Motor neuron (in vitro differentiated cells): ENCODE measurements around the gene THPO. TPM values are rescaled to one million over a fixed set of nuclear protein-coding genes. Genes with fewer than 3 reads are reported as not detected.
A peak's percentile ranks its signal among the peaks of the same experiment; 100 is the strongest.

Source experiments
- ATAC-seq, 8 experiments: fragments of 200-7000 bp; cut with Tn5 transposase; replicated peaks in 6 of 8; 2 replicates each; pipeline ENCODE4 v1.8.0; 2021; ENCODE audit warnings: mild to moderate bottlenecking in 8 of 8, moderate library complexity in 8 of 8
- H3K27ac ChIP-seq, 2 donors: fragments of 250-450 bp; sonication (Bioruptor Pico); 2 replicates each; pipeline ENCODE4 v1.9.0; 2021; ENCODE audit warnings: antibody characterized with exemption in 2 of 2, mild to moderate bottlenecking in 2 of 2, moderate library complexity in 1 of 2
- H3K4me1 ChIP-seq, 2 donors: fragments of 250-450 bp; sonication (Bioruptor Pico); replicated peaks in 1 of 2; 2 replicates each; pipeline ENCODE4 v1.6.1; 2021; ENCODE audit warnings: antibody characterized with exemption in 2 of 2, mild to moderate bottlenecking in 2 of 2, moderate library complexity in 1 of 2
- H3K4me3 ChIP-seq, 5 donors: fragments of 250-450 bp; sonication (Bioruptor Pico); 2 replicates each; pipeline ENCODE4 v1.9.0; 2021; ENCODE audit warnings: antibody characterized with exemption in 5 of 5, mild to moderate bottlenecking in 5 of 5, moderate library complexity in 4 of 5
- WGBS, 10 experiments: fragments of 450-650 bp; shearing (Covaris generic); methylation state at CpG; one replicate each; pipeline ENCODE4 v1.0.0; 2022; 5-methylcytosine and 5-hydroxymethylcytosine counted together
- in situ Hi-C, 9 experiments: fragments of 400-800 bp; cut with MboI; loops; one replicate each; pipeline ENCODE4 v1.15.0; 2021; ENCODE audit warnings: low sequenced_read_pairs in 9 of 9, low pct_unique_long_range_greater_than_20kb in 2 of 9; ENCODE audit not compliant: unreplicated experiment in 9 of 9
- total RNA-seq, 8 experiments: library from RNA; unstranded; fragments of 300-600 nt; gene quantifications; 2 replicates each; pipeline versions ENCODE4 v1.2.3 to v1.2.4, GENCODE V29; 2022

Gene THPO
- total RNA-seq, 8 experiments from 2014 or later, result 0.22 to 1.4 (median 0.53) TPM

DNA sequence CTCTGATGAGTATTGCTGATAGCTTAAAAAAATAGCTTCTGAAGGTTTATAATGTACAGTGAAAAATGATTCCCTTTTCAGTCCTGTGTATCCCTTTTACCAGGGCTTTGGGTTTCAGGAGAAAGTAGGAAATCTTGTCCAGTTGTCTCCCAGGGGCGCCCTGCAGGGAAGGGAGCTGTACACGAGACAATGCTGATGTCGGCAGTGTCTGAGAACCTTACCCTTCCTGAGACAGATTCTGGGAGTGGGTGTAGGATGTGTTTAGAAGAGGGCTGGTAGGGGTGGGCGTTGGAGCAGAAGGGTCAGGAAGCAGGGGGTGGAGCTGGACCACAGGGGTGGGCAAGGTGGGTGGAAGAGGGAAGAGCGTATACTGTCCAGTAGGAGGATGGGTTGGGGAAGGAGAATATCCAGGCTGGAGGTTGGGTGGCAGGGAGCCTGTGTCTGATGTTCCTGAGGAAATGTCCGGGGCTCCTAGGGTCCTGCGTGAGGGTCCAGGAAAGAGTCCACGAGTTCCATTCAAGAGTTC lies 5.6 kb downstream of the THPO start:
- in situ Hi-C loops, result loop anchor here in 7 of 9 experiments (10.0 to 25.0 kb wide), 5 partner anchors 162 to 415 kb away; no protein-coding TSS in a partner anchor
- ATAC-seq, result peak in 2 of 8 experiments; percentile 11 to 13
- Histone ChIP-seq H3K27ac (no peak overlapping the region), H3K4me1 (peaks cover 8 to 11% of the 10 kb centered on the region in 2 donors), H3K4me3 (no peak overlapping the region)
- 56 to 100% (median 76%) methylated on average over 1 to 4 of the region's 8 CpGs; no CpG with 5 or more reads in 5 of the 10 experiments for WGBS, 10 experiments

DNA sequence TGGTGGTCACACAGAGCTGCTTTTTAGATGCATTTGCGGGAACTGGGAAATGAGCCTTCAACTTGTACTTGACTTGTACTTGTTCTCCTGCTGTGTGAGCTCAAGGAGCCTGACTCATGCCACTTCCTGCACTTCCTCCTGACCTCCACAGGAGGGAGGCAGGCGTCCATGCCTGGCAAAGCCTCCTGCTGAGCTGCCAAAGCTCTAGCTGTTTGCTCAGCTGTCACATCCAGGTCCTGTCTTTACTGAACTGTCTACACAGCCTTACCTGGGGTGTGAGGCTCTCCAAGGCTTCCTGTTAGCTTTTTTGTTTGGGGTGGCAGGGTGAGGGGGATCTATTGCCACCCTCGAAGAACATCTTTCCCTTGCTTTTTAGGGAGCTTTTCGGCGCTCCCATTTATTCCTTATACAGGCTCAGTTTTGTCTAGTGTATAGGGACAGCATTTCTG lies 6.4 kb downstream of the THPO start:
- peak; percentile 39 to 98 (median 95) for ATAC-seq
- no peak overlapping the region for H3K4me3 ChIP-seq
- WGBS, 10 experiments, result 0 to 67% (median 44%) methylated on average over 1 to 5 of the region's 5 CpGs
- H3K27ac ChIP-seq, result no peak overlapping the region
- in situ Hi-C loops, result loop anchor here in 7 of 9 experiments (10.0 to 25.0 kb wide), 5 partner anchors 163 to 416 kb away; no protein-coding TSS in a partner anchor
- peaks cover 7% of the 10 kb centered on the region in 2 donors for H3K4me1 ChIP-seq

DNA sequence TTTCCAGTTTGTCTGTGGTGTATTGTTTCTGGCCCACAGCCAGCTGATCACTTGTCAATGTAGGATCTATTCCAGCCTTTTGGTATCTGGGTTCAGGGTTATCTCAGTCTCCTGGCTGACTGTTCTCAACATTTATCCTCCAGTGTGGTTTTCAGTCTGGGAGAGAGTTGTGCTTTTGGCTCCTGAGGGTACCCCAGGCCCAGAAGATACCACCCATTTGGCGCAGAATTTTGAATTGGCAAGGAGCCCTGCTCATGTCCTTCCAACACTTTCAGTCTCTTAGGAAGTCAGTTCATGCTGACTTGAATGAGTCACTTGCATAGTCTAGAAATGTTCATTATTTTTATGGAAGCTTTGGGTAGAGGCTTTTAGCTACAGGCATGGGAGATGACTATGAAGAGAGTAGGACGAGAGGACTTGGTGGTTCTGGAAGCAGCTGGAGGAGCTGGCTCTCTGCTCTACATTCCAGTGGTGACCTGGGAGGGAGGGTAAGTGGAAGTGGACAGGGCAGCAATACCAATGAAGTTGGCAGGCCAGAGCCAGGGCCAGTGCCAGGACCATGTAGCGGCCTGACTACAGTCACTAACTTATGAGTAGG lies 9.3 kb downstream of the THPO start:
- H3K4me3 ChIP-seq, result no peak overlapping the region
- H3K27ac ChIP-seq, result no peak overlapping the region
- peak in 2 of 8 experiments; percentile 53 to 61 for ATAC-seq
- WGBS, 10 experiments, result 13 to 100% (median 94%) methylated on average over 1 to 3 of the region's 3 CpGs; no CpG with 5 or more reads in 3 of the 10 experiments
- peaks cover 16 to 17% of the 10 kb centered on the region in 2 donors for H3K4me1 ChIP-seq
- in situ Hi-C loops, result loop anchor here in 5 of 9 experiments (25.0 kb wide), 3 partner anchors 169 to 419 kb away; no protein-coding TSS in a partner anchor

DNA sequence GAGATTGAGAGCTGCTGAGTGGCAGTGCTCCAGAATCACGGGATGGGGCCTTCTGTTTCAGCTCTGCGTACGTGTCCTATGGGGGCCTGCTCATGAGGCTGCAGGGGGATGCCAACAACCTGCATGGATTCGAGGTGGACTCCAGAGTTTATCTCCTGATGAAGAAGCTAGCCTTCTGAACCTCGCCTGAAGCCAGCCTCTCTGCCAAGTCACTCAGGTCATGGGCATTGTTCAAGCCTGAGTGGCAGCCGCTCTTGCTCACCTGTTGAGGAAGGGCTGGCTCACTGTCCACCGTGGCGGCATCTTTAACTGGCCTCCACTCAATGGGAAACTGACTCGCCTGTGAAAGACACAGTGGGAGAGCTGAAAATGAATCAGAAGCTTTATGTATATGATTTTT lies 9.9 kb downstream of the THPO start:
- ATAC-seq, result peak in 1 of 8 experiments; percentile 0

GRCh38 chr3:184366619-184367289 lies 11.3 kb downstream of the THPO start:
- Histone ChIP-seq H3K27ac (no peak overlapping the region), H3K4me3 (no peak overlapping the region), H3K4me1 (peaks cover 11% of the 10 kb centered on the region in 2 donors)
- 0 to 100% (median 91%) methylated on average over 1 to 5 of the region's 5 CpGs; no CpG with 5 or more reads in 4 of the 10 experiments for WGBS, 10 experiments
- in situ Hi-C loops, result loop anchor here in 5 of 9 experiments (25.0 kb wide), 3 partner anchors 171 to 421 kb away; no protein-coding TSS in a partner anchor
- no peak for ATAC-seq

More for the DNA sequence above, 9.9 kb downstream of the THPO start:
- H3K4me1 ChIP-seq, result peaks cover 16 to 17% of the 10 kb centered on the region in 2 donors
- H3K4me3 ChIP-seq, result no peak overlapping the region
- 40 to 90% (median 80%) methylated on average over 1 to 7 of the region's 9 CpGs; no CpG with 5 or more reads in 5 of the 10 experiments for WGBS, 10 experiments
- in situ Hi-C loops, result loop anchor here in 5 of 9 experiments (25.0 kb wide), 3 partner anchors 169 to 419 kb away; no protein-coding TSS in a partner anchor
- no peak overlapping the region for H3K27ac ChIP-seq

GRCh38 chr3:184362668-184363546 lies 15.1 kb downstream of the THPO start:
- peak; percentile 62 to 81 (median 78) for ATAC-seq
- in situ Hi-C loops, result loop anchor here in 5 of 9 experiments (25.0 kb wide), 3 partner anchors 174 to 424 kb away; no protein-coding TSS in a partner anchor
- peak overlapping the region; percentile 56 to 78 (median 67) for H3K4me3 ChIP-seq
- peaks cover 23 to 30% of the 10 kb centered on the region in 2 donors for H3K4me1 ChIP-seq
- 0 to 3% (median 0%) methylated on average over 3 to 23 of the region's 68 CpGs; no CpG with 5 or more reads in 6 of the 10 experiments for WGBS, 10 experiments
- H3K27ac ChIP-seq, result peak overlapping the region; percentile 99 to 100

- in situ Hi-C loops, result loop anchor here in 5 of 9 experiments (25.0 kb wide), 3 partner anchors 175 to 425 kb away; no protein-coding TSS in a partner anchor
- H3K27ac ChIP-seq, result peak overlapping the region; percentile 99 to 100
- peak; percentile 9 to 36 (median 25) for ATAC-seq
- peak overlapping the region; percentile 56 to 78 (median 67) for H3K4me3 ChIP-seq
- 0% methylated on average over 4 of the region's 38 CpGs; no CpG with 5 or more reads in 9 of the 10 experiments for WGBS, 10 experiments
- peaks cover 23 to 30% of the 10 kb centered on the region in 2 donors for H3K4me1 ChIP-seq
These were observed 15.9 kb downstream of the THPO start for GRCh38 chr3:184361932-184362667.

DNA sequence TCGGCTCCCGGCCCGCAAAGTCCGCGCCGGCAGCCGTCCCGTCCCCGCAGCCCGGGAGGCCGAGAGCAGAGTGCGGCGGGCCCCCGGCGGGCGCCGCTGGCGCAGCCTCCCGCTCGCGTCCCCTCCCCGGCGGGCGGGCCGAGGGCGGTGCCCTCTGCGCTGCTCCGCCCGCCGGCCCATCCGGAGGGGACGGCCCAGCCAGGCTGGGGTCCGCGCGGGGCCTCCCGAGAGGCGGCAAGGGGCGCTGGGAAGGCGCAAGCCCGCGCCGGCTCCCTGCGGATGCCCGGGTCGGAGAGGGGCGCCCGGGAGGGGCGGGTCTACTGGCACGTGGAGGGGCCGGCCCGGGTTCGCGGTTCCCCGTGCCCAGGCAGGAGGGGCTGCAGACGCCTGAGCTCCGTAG lies 16.5 kb downstream of the THPO start, which contains the start of the genes CLCN2 and POLR2H:
TSS of gene CLCN2 (minus strand) at position 74 of the 400 bp plus-strand sequence. CDS start 126 bp downstream, outside the sequence.
TSS of gene POLR2H (plus strand) at position 179 of the 400 bp plus-strand sequence. CDS start 1,783 bp downstream, outside the sequence.
- peak within 1 kb of the TSS; percentile 99 to 100 for H3K27ac ChIP-seq

DNA sequence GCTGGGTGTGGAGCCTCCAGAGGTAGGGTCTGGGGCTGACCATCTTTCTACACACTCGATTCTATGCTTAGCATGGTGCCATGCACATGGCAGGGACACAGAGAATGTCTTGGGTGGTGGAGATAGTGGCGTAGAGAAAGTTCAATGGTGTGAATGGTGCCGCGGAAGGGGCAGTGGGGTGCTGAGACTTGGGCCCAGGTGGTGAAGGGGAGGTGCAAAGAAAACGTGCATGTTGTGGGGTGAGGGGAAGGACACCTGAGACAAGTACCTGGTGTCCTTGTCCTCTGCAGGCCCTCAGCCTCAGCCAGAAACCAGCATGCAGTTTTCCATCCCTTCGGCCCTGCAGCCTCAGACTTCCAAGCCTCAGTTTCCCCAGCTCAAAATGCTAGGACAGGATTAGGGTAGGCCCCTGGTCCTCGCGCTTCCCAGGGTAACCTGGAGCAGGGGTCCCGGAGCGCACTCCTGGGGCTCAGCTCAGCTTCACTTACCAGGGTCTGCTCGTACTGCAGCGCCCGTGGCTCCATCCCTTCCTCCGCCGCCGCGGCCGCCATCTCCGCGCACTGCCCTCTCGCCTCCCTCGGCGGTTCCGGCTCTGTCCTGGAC lies 17.0 kb downstream of the THPO start:
- ATAC-seq, result no peak
- peak overlapping the region; percentile 56 to 78 (median 67) for H3K4me3 ChIP-seq
- WGBS, 10 experiments, result 0 to 8% (median 0%) methylated on average over 1 to 7 of the region's 24 CpGs; no CpG with 5 or more reads in 5 of the 10 experiments
- H3K27ac ChIP-seq, result peak overlapping the region; percentile 99 to 100
- peaks cover 23 to 30% of the 10 kb centered on the region in 2 donors for H3K4me1 ChIP-seq
- in situ Hi-C loops, result loop anchor here in 5 of 9 experiments (25.0 kb wide), 3 partner anchors 176 to 426 kb away; no protein-coding TSS in a partner anchor

More for the DNA sequence above, 16.5 kb downstream of the THPO start, which contains the start of the genes CLCN2 and POLR2H:
- H3K4me1 ChIP-seq, result peaks cover 23 to 30% of the 10 kb centered on the region in 2 donors
- in situ Hi-C loops, result loop anchor here in 5 of 9 experiments (25.0 kb wide), 3 partner anchors 176 to 426 kb away; no protein-coding TSS in a partner anchor
- 0% methylated on average over 1 of the region's 56 CpGs; no CpG with 5 or more reads in 8 of the 10 experiments for WGBS, 10 experiments
- peak within 1 kb of the TSS; percentile 56 to 78 (median 67) for H3K4me3 ChIP-seq
- peak; percentile 15 to 59 (median 52) for ATAC-seq

GRCh38 chr3:184360070-184360928 lies 17.7 kb downstream of the THPO start:
- in situ Hi-C loops, result loop anchor here in 5 of 9 experiments (25.0 kb wide), 3 partner anchors 177 to 427 kb away; no protein-coding TSS in a partner anchor
- peak overlapping the region; percentile 56 to 78 (median 67) for H3K4me3 ChIP-seq
- H3K4me1 ChIP-seq, result peaks cover 23 to 30% of the 10 kb centered on the region in 2 donors
- no peak for ATAC-seq
- H3K27ac ChIP-seq, result peak overlapping the region; percentile 99 to 100
- 0 to 85% (median 14%) methylated on average over 1 to 7 of the region's 12 CpGs; no CpG with 5 or more reads in 3 of the 10 experiments for WGBS, 10 experiments
